ENCODE measurements around the gene MFAP2.

Gene MFAP2

DNA sequence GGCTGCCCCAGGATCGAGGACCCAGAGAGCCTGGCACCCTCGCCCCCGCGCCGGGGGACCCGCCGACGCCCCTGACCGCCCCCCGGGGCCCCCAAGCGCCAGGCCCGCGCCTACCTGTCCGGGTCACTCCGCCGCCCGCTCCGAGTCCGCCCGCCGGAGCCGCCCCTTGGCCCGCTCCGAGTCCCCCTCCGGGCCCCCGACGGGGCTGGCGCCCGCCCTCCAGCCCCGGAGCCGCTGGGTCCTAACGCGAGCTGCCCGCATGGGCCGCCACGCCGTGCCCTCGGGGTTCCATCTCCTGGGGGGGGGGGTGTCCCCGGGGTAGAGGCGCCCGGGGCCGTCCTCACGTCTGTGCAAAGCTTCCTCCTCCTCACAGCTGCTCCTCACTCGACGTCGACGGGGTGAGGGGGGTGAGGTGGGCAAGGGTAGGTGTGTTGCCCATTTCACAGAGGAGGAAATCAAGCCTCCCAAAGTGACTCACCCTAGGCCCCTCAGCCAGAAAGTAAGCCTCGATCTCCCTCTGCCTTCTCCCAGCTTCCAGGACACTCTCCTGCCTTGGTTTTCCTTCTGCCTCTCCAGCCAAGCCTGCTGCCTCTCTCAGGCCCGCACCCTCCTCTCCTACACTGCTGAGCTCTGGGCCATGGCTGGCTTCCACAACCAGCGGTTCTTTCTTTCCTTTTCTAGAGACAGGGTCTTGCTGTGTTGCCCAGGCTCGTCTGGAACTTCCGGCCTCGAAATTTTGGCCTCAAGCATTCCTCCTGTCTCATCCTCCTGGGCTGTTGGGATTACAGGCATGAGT, at the start of gene MFAP2:
MFAP2 (minus strand) TSS at position 148 of the 796 bp plus-strand sequence. CDS start 2,347 bp downstream, outside the sequence.
- H3K9ac ChIP-seq (ENCODE audit: low read length): peak within 1 kb of the TSS; percentile 89
- peaks cover 27% of the 10 kb centered on the region for H3K36me3 ChIP-seq (ENCODE audit: control insufficient read depth, insufficient read depth, low read length)
- H3K9me3 ChIP-seq (ENCODE audit: control insufficient read depth, insufficient read depth, low read depth, low read length): no peaks in the 10 kb centered on the region
- H3K27me3 ChIP-seq (ENCODE audit: control insufficient read depth, insufficient read depth, low read length): no peaks in the 10 kb centered on the region
- H3K4me3 ChIP-seq (ENCODE audit: low read depth, low read length): peak within 1 kb of the TSS; percentile 87
- H3K4me1 ChIP-seq (ENCODE audit: control insufficient read depth, insufficient read depth, low read length): peaks cover 29% of the 10 kb centered on the region
- peak within 1 kb of the TSS; percentile 73; the same call in 1 of the 2 replicates for H3K27ac ChIP-seq (ENCODE audit: low read depth, low read length)

GRCh38 chr1:17030206-17030605, 49.8 kb upstream of the MFAP2 start:
- H3K27me3 ChIP-seq (ENCODE audit: control insufficient read depth, insufficient read depth, low read length): no peaks in the 10 kb centered on the region
- H3K36me3 ChIP-seq (ENCODE audit: control insufficient read depth, insufficient read depth, low read length): peaks cover 80% of the 10 kb centered on the region
- no peak overlapping the region for H3K9ac ChIP-seq (ENCODE audit: low read length)
- H3K27ac ChIP-seq (ENCODE audit: low read depth, low read length): no peak overlapping the region
- no peak overlapping the region for H3K4me3 ChIP-seq (ENCODE audit: low read depth, low read length)
- no peaks in the 10 kb centered on the region for H3K9me3 ChIP-seq (ENCODE audit: control insufficient read depth, insufficient read depth, low read depth, low read length)
- H3K4me1 ChIP-seq (ENCODE audit: control insufficient read depth, insufficient read depth, low read length): no peaks in the 10 kb centered on the region

- Histone ChIP-seq H3K9ac (ENCODE audit: low read length) (no peak overlapping the region), H3K27ac (ENCODE audit: low read depth, low read length) (no peak overlapping the region), H3K36me3 (ENCODE audit: control insufficient read depth, insufficient read depth, low read length) (peaks cover 91% of the 10 kb centered on the region), H3K9me3 (ENCODE audit: control insufficient read depth, insufficient read depth, low read depth, low read length) (no peaks in the 10 kb centered on the region), H3K27me3 (ENCODE audit: control insufficient read depth, insufficient read depth, low read length) (no peaks in the 10 kb centered on the region), H3K4me3 (ENCODE audit: low read depth, low read length) (no peak overlapping the region), H3K4me1 (ENCODE audit: control insufficient read depth, insufficient read depth, low read length) (no peaks in the 10 kb centered on the region)
Measured at GRCh38 chr1:17028662-17029188, 48.3 kb upstream of the MFAP2 start.

GRCh38 chr1:17027900-17028299, 47.5 kb upstream of the MFAP2 start:
- H3K9ac ChIP-seq (ENCODE audit: low read length): no peak overlapping the region
- H3K27ac ChIP-seq (ENCODE audit: low read depth, low read length): no peak overlapping the region
- H3K27me3 ChIP-seq (ENCODE audit: control insufficient read depth, insufficient read depth, low read length): no peaks in the 10 kb centered on the region
- no peaks in the 10 kb centered on the region for H3K9me3 ChIP-seq (ENCODE audit: control insufficient read depth, insufficient read depth, low read depth, low read length)
- no peak overlapping the region for H3K4me3 ChIP-seq (ENCODE audit: low read depth, low read length)
- peaks cover 93% of the 10 kb centered on the region for H3K36me3 ChIP-seq (ENCODE audit: control insufficient read depth, insufficient read depth, low read length)
- no peaks in the 10 kb centered on the region for H3K4me1 ChIP-seq (ENCODE audit: control insufficient read depth, insufficient read depth, low read length)

DNA sequence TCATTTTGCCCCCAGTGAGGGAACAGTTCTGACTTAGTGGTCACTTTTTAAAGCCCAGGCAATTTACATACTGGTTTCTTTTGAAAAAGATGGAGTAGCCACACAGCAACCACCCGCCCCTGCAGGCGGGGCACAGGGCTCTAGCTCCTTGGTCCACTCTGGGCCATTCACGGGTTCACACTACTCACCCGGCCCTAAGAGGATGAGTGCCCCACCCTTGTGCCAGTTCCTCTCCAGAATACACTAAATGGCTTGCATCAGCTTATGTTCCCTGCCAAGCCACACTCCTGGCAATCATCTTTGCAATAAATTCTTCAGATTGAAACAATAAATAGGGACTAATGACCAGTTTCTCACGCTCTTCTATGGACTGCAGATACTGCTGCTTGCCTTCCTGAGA, 47.0 kb upstream of the MFAP2 start:
- H3K4me1 ChIP-seq (ENCODE audit: control insufficient read depth, insufficient read depth, low read length): no peaks in the 10 kb centered on the region

GRCh38 chr1:17024721-17025120, 44.3 kb upstream of the MFAP2 start:
- H3K27ac ChIP-seq (ENCODE audit: low read depth, low read length): no peak overlapping the region
- no peak overlapping the region for H3K4me3 ChIP-seq (ENCODE audit: low read depth, low read length)
- no peaks in the 10 kb centered on the region for H3K27me3 ChIP-seq (ENCODE audit: control insufficient read depth, insufficient read depth, low read length)
- H3K9me3 ChIP-seq (ENCODE audit: control insufficient read depth, insufficient read depth, low read depth, low read length): no peaks in the 10 kb centered on the region
- H3K36me3 ChIP-seq (ENCODE audit: control insufficient read depth, insufficient read depth, low read length): peaks cover 97% of the 10 kb centered on the region
- no peaks in the 10 kb centered on the region for H3K4me1 ChIP-seq (ENCODE audit: control insufficient read depth, insufficient read depth, low read length)
- no peak overlapping the region for H3K9ac ChIP-seq (ENCODE audit: low read length)

More for the DNA sequence above, 47.0 kb upstream of the MFAP2 start:
- H3K4me3 ChIP-seq (ENCODE audit: low read depth, low read length): no peak overlapping the region
- H3K9ac ChIP-seq (ENCODE audit: low read length): no peak overlapping the region
- no peak overlapping the region for H3K27ac ChIP-seq (ENCODE audit: low read depth, low read length)
- no peaks in the 10 kb centered on the region for H3K9me3 ChIP-seq (ENCODE audit: control insufficient read depth, insufficient read depth, low read depth, low read length)
- peaks cover 93% of the 10 kb centered on the region for H3K36me3 ChIP-seq (ENCODE audit: control insufficient read depth, insufficient read depth, low read length)
- H3K27me3 ChIP-seq (ENCODE audit: control insufficient read depth, insufficient read depth, low read length): no peaks in the 10 kb centered on the region

- H3K36me3 ChIP-seq (ENCODE audit: control insufficient read depth, insufficient read depth, low read length): peaks cover 99% of the 10 kb centered on the region
- no peak overlapping the region for H3K27ac ChIP-seq (ENCODE audit: low read depth, low read length)
- no peaks in the 10 kb centered on the region for H3K4me1 ChIP-seq (ENCODE audit: control insufficient read depth, insufficient read depth, low read length)
- no peak overlapping the region for H3K4me3 ChIP-seq (ENCODE audit: low read depth, low read length)
- H3K9ac ChIP-seq (ENCODE audit: low read length): no peak overlapping the region
- no peaks in the 10 kb centered on the region for H3K9me3 ChIP-seq (ENCODE audit: control insufficient read depth, insufficient read depth, low read depth, low read length)
- H3K27me3 ChIP-seq (ENCODE audit: control insufficient read depth, insufficient read depth, low read length): no peaks in the 10 kb centered on the region
Measured at GRCh38 chr1:17023573-17023972, 43.2 kb upstream of the MFAP2 start.

DNA sequence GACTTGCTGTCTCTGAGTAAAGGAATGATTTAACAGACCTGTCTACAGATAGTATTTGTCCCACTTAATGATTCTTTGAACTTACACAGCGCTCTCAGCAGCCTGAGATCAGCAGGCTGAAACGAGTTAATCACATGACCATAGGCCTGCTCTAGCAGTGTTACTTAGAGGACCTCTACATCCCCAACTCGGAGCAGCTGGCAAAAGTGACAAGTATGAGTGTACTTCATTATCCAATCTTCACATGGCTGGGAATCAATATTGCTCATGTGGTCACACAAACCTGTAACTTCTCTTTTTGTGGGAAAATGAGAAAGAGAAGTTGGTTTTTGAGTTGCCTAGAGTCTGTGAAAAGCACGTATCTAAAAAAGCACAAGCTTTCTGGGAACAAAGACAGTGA, 42.7 kb upstream of the MFAP2 start:
- H3K9me3 ChIP-seq (ENCODE audit: control insufficient read depth, insufficient read depth, low read depth, low read length): no peaks in the 10 kb centered on the region
- H3K4me1 ChIP-seq (ENCODE audit: control insufficient read depth, insufficient read depth, low read length): no peaks in the 10 kb centered on the region
- H3K9ac ChIP-seq (ENCODE audit: low read length): no peak overlapping the region
- H3K27ac ChIP-seq (ENCODE audit: low read depth, low read length): no peak overlapping the region
- no peak overlapping the region for H3K4me3 ChIP-seq (ENCODE audit: low read depth, low read length)
- H3K27me3 ChIP-seq (ENCODE audit: control insufficient read depth, insufficient read depth, low read length): no peaks in the 10 kb centered on the region
- H3K36me3 ChIP-seq (ENCODE audit: control insufficient read depth, insufficient read depth, low read length): peaks cover 99% of the 10 kb centered on the region

GRCh38 chr1:17021896-17022295, 41.5 kb upstream of the MFAP2 start:
- peaks cover 89% of the 10 kb centered on the region for H3K36me3 ChIP-seq (ENCODE audit: control insufficient read depth, insufficient read depth, low read length)
- no peaks in the 10 kb centered on the region for H3K9me3 ChIP-seq (ENCODE audit: control insufficient read depth, insufficient read depth, low read depth, low read length)
- no peaks in the 10 kb centered on the region for H3K4me1 ChIP-seq (ENCODE audit: control insufficient read depth, insufficient read depth, low read length)
- H3K27me3 ChIP-seq (ENCODE audit: control insufficient read depth, insufficient read depth, low read length): no peaks in the 10 kb centered on the region
- H3K4me3 ChIP-seq (ENCODE audit: low read depth, low read length): no peak overlapping the region
- no peak overlapping the region for H3K27ac ChIP-seq (ENCODE audit: low read depth, low read length)
- H3K9ac ChIP-seq (ENCODE audit: low read length): no peak overlapping the region

- Histone ChIP-seq H3K27ac (ENCODE audit: low read depth, low read length) (no peak overlapping the region), H3K4me1 (ENCODE audit: control insufficient read depth, insufficient read depth, low read length) (peaks cover 10% of the 10 kb centered on the region), H3K36me3 (ENCODE audit: control insufficient read depth, insufficient read depth, low read length) (peaks cover 75% of the 10 kb centered on the region)
Measured at GRCh38 chr1:17020502-17020901, 40.1 kb upstream of the MFAP2 start.

GRCh38 chr1:17018849-17019248, 38.4 kb upstream of the MFAP2 start:
- Histone ChIP-seq H3K27ac (ENCODE audit: low read depth, low read length) (no peak overlapping the region), H3K4me1 (ENCODE audit: control insufficient read depth, insufficient read depth, low read length) (peaks cover 25% of the 10 kb centered on the region), H3K4me3 (ENCODE audit: low read depth, low read length) (no peak overlapping the region), H3K9ac (ENCODE audit: low read length) (no peak overlapping the region), H3K36me3 (ENCODE audit: control insufficient read depth, insufficient read depth, low read length) (peaks cover 59% of the 10 kb centered on the region), H3K27me3 (ENCODE audit: control insufficient read depth, insufficient read depth, low read length) (no peaks in the 10 kb centered on the region), H3K9me3 (ENCODE audit: control insufficient read depth, insufficient read depth, low read depth, low read length) (no peaks in the 10 kb centered on the region)

More at GRCh38 chr1:17020502-17020901, 40.1 kb upstream of the MFAP2 start:
- no peaks in the 10 kb centered on the region for H3K9me3 ChIP-seq (ENCODE audit: control insufficient read depth, insufficient read depth, low read depth, low read length)
- H3K9ac ChIP-seq (ENCODE audit: low read length): no peak overlapping the region
- H3K27me3 ChIP-seq (ENCODE audit: control insufficient read depth, insufficient read depth, low read length): no peaks in the 10 kb centered on the region
- no peak overlapping the region for H3K4me3 ChIP-seq (ENCODE audit: low read depth, low read length)
